ENCODE measurements around the gene TXNRD3. TPM values are rescaled to one million over a fixed set of nuclear protein-coding genes. Genes with fewer than 3 reads are reported as not detected.

Gene TXNRD3
- total RNA-seq, 4 donors from 2014 or later = 7.8 to 14.7 (median 9.4) TPM

GRCh38 chr3:126659915-126660886 is 5.3 kb upstream of the TXNRD3 start:
- Histone ChIP-seq H3K36me3 (no peaks in the 10 kb centered on the region), H3K27ac (no peak overlapping the region), H3K27me3 (peaks cover 0 to 73% (median 0%) of the 10 kb centered on the region in 4 donors), H3K4me3 (no peak overlapping the region), H3K4me1 (peaks cover 0 to 4% (median 0%) of the 10 kb centered on the region in 3 donors), H3K9me3 (no peaks in the 10 kb centered on the region)
- no peak for DNase-seq
- TF ChIP-seq POLR2A (IDR thresholded peaks at IDR 0.05) = no peak
- TF ChIP-seq CTCF (IDR thresholded peaks at IDR 0.05) = peak in 3 of 6 experiments; percentile 11 to 32 (median 14)
- intact Hi-C loops (cut with DNase I) = loop anchor here (10.0 kb wide), 1 partner anchor 795 kb away; no protein-coding TSS in a partner anchor
- WGBS, 2 donors = 40 to 58% methylated on average over 12 to 16 of the region's 19 CpGs

- TF ChIP-seq CTCF (IDR thresholded peaks at IDR 0.05) (no peak), POLR2A (IDR thresholded peaks at IDR 0.05) (no peak)
- H3K4me1 ChIP-seq = peaks cover 0 to 15% (median 3%) of the 10 kb centered on the region in 3 donors
- WGBS, 2 donors = 53 to 60% methylated on average over 1 to 3 of the region's 3 CpGs
- DNase-seq = no peak
- H3K36me3 ChIP-seq = no peaks in the 10 kb centered on the region
- no peaks in the 10 kb centered on the region for H3K9me3 ChIP-seq
- no peak overlapping the region for H3K27ac ChIP-seq
- intact Hi-C loops (cut with DNase I) = no loop called here
- peaks cover 0 to 66% (median 0%) of the 10 kb centered on the region in 4 donors for H3K27me3 ChIP-seq
- H3K4me3 ChIP-seq = no peak overlapping the region
Measured at GRCh38 chr3:126658584-126658983, 3.7 kb upstream of the TXNRD3 start.

GRCh38 chr3:126657901-126658300 is 3.0 kb upstream of the TXNRD3 start:
- H3K27me3 ChIP-seq = peaks cover 0 to 59% (median 0%) of the 10 kb centered on the region in 4 donors
- DNase-seq = no peak
- no peak overlapping the region for H3K27ac ChIP-seq
- peaks cover 0 to 20% (median 3%) of the 10 kb centered on the region in 3 donors for H3K4me1 ChIP-seq
- no peaks in the 10 kb centered on the region for H3K36me3 ChIP-seq
- H3K9me3 ChIP-seq = no peaks in the 10 kb centered on the region
- TF ChIP-seq POLR2A (IDR thresholded peaks at IDR 0.05) = no peak
- no peak for TF ChIP-seq CTCF (IDR thresholded peaks at IDR 0.05)
- WGBS, 2 donors = no CpG with 5 or more reads among the region's 2 CpGs
- intact Hi-C loops (cut with DNase I) = no loop called here
- no peak overlapping the region for H3K4me3 ChIP-seq

GRCh38 chr3:126656371-126657134 is 1.6 kb upstream of the TXNRD3 start:
- WGBS, 2 donors = 68 to 91% methylated on average over 4 to 7 of the region's 8 CpGs
- Histone ChIP-seq H3K9me3 (no peaks in the 10 kb centered on the region), H3K27ac (no peak overlapping the region), H3K36me3 (no peaks in the 10 kb centered on the region), H3K27me3 (peaks cover 0 to 46% (median 0%) of the 10 kb centered on the region in 4 donors), H3K4me1 (peaks cover 0 to 20% (median 3%) of the 10 kb centered on the region in 3 donors), H3K4me3 (no peak overlapping the region)
- TF ChIP-seq CTCF (IDR thresholded peaks at IDR 0.05) (no peak), POLR2A (IDR thresholded peaks at IDR 0.05) (no peak)
- no peak for DNase-seq
- intact Hi-C loops (cut with DNase I) = no loop called here
